Measurements from ENCODE around the gene RXRA. TPM values are rescaled to one million over a fixed set of nuclear protein-coding genes. Genes with fewer than 3 reads are reported as not detected.

Gene RXRA
- total RNA-seq, 1 donor from 2014 or later: 33.4 TPM

DNA sequence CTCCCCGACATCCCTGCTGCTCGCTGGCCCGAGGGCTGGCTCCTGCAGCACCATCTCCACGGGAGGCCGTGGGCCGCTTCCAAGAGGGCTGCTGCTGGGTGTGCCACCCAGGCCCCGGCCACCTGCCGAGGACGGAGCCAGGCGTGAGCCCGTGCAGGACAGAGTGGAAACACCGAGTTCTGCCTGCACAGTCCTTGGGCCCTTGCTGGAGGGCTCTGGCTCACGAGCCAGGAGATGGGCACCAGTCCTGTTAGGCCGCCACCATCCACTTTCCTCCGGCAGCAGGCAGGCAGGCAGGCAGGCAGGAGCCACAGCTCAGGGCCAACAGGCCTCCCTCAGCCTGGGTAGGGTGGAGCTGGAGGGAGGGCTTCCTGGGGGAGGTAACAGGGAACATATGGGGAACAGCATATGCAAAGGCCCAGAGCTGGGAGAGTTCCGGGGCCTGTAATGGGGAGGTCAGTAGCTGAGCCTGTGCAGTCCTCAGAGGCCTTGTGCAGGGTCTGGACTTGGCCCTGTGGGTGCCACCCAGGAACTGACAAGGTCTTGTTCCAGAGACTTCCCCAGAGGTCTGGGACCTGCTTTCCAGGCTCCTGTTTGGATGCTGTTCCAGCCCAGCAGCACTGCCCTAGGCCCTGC lies 31.9 kb downstream of the RXRA start:
- Histone ChIP-seq H3K27ac (ENCODE audit: low read depth, low read length) (no peak overlapping the region), H3K27me3 (ENCODE audit: insufficient read depth, low read length) (no peaks in the 10 kb centered on the region), H3K9me3 (ENCODE audit: insufficient read depth, low read depth, low read length) (no peaks in the 10 kb centered on the region), H3K4me1 (ENCODE audit: insufficient read depth, low read length) (peaks cover 11% of the 10 kb centered on the region), H3K4me3 (ENCODE audit: insufficient read depth, low read depth, low read length) (no peak overlapping the region), H2AFZ (ENCODE audit: low read depth, low read length) (no peak overlapping the region), H3K4me2 (ENCODE audit: low read length) (no peak overlapping the region), H3K9ac (ENCODE audit: low read length) (no peak overlapping the region), H3K36me3 (ENCODE audit: insufficient read depth, low read length) (no peaks in the 10 kb centered on the region), H3K79me2 (ENCODE audit: insufficient read depth, low read length) (peaks cover 88% of the 10 kb centered on the region), H4K20me1 (ENCODE audit: insufficient read depth, low read length) (peaks cover 99% of the 10 kb centered on the region)
- DNase-seq (ENCODE audit: low read depth) (no peak), FAIRE-seq (no peak)
- no peaks in the 10 kb centered on the region for H3K27me3 Mint-ChIP-seq (ENCODE audit: low read depth, unreplicated experiment)
- H3K4me3 Mint-ChIP-seq (ENCODE audit: unreplicated experiment): no peak overlapping the region
- no peaks in the 10 kb centered on the region for H3K36me3 Mint-ChIP-seq (ENCODE audit: low read depth, unreplicated experiment)
- TF ChIP-seq, protein P1, sequence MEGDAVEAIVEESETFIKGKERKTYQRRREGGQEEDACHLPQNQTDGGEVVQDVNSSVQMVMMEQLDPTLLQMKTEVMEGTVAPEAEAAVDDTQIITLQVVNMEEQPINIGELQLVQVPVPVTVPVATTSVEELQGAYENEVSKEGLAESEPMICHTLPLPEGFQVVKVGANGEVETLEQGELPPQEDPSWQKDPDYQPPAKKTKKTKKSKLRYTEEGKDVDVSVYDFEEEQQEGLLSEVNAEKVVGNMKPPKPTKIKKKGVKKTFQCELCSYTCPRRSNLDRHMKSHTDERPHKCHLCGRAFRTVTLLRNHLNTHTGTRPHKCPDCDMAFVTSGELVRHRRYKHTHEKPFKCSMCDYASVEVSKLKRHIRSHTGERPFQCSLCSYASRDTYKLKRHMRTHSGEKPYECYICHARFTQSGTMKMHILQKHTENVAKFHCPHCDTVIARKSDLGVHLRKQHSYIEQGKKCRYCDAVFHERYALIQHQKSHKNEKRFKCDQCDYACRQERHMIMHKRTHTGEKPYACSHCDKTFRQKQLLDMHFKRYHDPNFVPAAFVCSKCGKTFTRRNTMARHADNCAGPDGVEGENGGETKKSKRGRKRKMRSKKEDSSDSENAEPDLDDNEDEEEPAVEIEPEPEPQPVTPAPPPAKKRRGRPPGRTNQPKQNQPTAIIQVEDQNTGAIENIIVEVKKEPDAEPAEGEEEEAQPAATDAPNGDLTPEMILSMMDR (IDR thresholded peaks at IDR 0.05; ENCODE audit: insufficient read depth, low read depth, low read length): no peak
- no peak for TF ChIP-seq EZH2 (IDR thresholded peaks at IDR 0.05; ENCODE audit: insufficient read depth, low read length)
- H3K4me1 Mint-ChIP-seq (ENCODE audit: low read depth, unreplicated experiment): peaks cover 5% of the 10 kb centered on the region
- no peak overlapping the region for H3K27ac Mint-ChIP-seq (ENCODE audit: unreplicated experiment)
- no peaks in the 10 kb centered on the region for H3K9me3 Mint-ChIP-seq (ENCODE audit: unreplicated experiment)

DNA sequence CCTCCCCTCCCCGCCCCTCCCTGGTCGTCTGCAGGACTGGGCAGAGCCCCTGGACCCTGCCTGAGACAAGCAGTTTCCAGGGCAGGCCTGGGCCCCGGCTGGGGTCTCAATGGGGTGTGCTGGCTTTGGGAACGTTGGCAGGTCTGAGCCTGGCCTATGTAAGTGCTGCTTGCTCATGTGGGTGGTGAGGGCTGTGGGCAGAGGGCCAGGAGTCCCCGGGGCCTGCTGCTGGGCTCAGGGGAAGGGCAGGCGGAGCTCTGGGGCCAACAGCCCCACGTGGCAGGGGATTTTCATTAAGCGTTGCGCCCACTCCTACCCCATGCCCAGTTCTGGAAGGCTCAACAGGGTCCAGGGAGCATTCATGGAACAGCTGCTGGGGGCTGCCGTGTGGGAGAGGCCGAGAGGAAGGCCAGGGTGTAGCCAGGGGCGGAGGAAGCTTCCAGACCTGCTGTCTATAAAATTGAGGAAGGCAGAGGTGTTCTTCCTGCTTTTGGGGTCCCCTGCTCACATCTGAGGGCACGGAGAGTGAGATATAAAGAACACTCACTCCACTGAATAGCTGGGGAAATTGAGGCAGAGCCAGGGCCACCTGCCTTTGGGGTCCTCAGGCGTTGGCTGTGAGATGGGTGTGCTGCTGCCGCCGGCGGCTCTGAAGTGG lies 32.5 kb downstream of the RXRA start:
- Mint-ChIP-seq H3K36me3 (ENCODE audit: low read depth, unreplicated experiment) (peaks cover under 1% of the 10 kb centered on the region), H3K4me1 (ENCODE audit: low read depth, unreplicated experiment) (peaks cover 5% of the 10 kb centered on the region), H3K27ac (ENCODE audit: unreplicated experiment) (peak overlapping the region; percentile 62), H3K4me3 (ENCODE audit: unreplicated experiment) (no peak overlapping the region), H3K27me3 (ENCODE audit: low read depth, unreplicated experiment) (no peaks in the 10 kb centered on the region), H3K9me3 (ENCODE audit: unreplicated experiment) (no peaks in the 10 kb centered on the region)
- no peak overlapping the region for H3K4me2 ChIP-seq (ENCODE audit: low read length)
- H3K9me3 ChIP-seq (ENCODE audit: insufficient read depth, low read depth, low read length): no peaks in the 10 kb centered on the region
- no peak overlapping the region for H2AFZ ChIP-seq (ENCODE audit: low read depth, low read length)
- no peak for TF ChIP-seq EZH2 (IDR thresholded peaks at IDR 0.05; ENCODE audit: insufficient read depth, low read length)
- TF ChIP-seq, protein P1 (IDR thresholded peaks at IDR 0.05; ENCODE audit: insufficient read depth, low read depth, low read length): no peak
- H3K4me3 ChIP-seq (ENCODE audit: insufficient read depth, low read depth, low read length): no peak overlapping the region
- DNase-seq (ENCODE audit: low read depth) (no peak), FAIRE-seq (no peak)
- H3K4me1 ChIP-seq (ENCODE audit: insufficient read depth, low read length): peaks cover 11% of the 10 kb centered on the region
- no peak overlapping the region for H3K27ac ChIP-seq (ENCODE audit: low read depth, low read length)
- peaks cover 82% of the 10 kb centered on the region for H3K79me2 ChIP-seq (ENCODE audit: insufficient read depth, low read length)
- H3K9ac ChIP-seq (ENCODE audit: low read length): no peak overlapping the region
- H4K20me1 ChIP-seq (ENCODE audit: insufficient read depth, low read length): peaks cover 99% of the 10 kb centered on the region
- H3K27me3 ChIP-seq (ENCODE audit: insufficient read depth, low read length): no peaks in the 10 kb centered on the region
- H3K36me3 ChIP-seq (ENCODE audit: insufficient read depth, low read length): no peaks in the 10 kb centered on the region

All from astrocyte (in vitro differentiated cells and primary cell).